DOHH2 (cell line): ENCODE results near the gene CD1D.

Experiments
- H3F3A ChIP-seq: fragments of 200-600 bp; sonication (generic), shearing (Covaris generic); 2 replicates; pipeline ENCODE4 v1.6.0; 2016; ENCODE audit warnings: antibody characterized with exemption, mild to moderate bottlenecking; ENCODE audit not compliant: control insufficient read depth, insufficient read depth
- H3K27ac ChIP-seq: fragments of 200-600 bp; sonication (generic); 2 replicates; pipeline ENCODE4 v1.5.1; 2014; ENCODE audit warnings: low read depth, mild to moderate bottlenecking, low read length, moderate library complexity
- H3K27me3 ChIP-seq: fragments of 200-600 bp; sonication (generic); 2 replicates; pipeline ENCODE4 v1.6.1; 2014; ENCODE audit warnings: mild to moderate bottlenecking, low read length, mixed read lengths; ENCODE audit not compliant: control insufficient read depth
- H3K36me3 ChIP-seq: fragments of 200-600 bp; sonication (generic); 2 replicates; pipeline ENCODE4 v1.6.1; 2014; ENCODE audit warnings: mild to moderate bottlenecking, low read length, moderate library complexity, mixed read lengths; ENCODE audit not compliant: control insufficient read depth
- H3K4me1 ChIP-seq: fragments of 200-600 bp; sonication (generic); 2 replicates; pipeline ENCODE4 v1.6.1; 2014; ENCODE audit warnings: mild to moderate bottlenecking, low read length, mixed read lengths; ENCODE audit not compliant: control insufficient read depth
- H3K4me2 ChIP-seq: fragments of 200-600 bp; sonication (generic); 2 replicates; pipeline ENCODE4 v1.6.0; 2014; ENCODE audit warnings: mild to moderate bottlenecking, low read length, moderate library complexity
- H3K4me3 ChIP-seq: fragments of 200-600 bp; sonication (generic); 2 replicates; pipeline ENCODE4 v1.5.1; 2014; ENCODE audit warnings: mild to moderate bottlenecking, low read length, mixed read lengths
- H3K79me2 ChIP-seq: fragments of 200-600 bp; sonication (generic); 2 replicates; pipeline ENCODE4 v1.6.1; 2014; ENCODE audit warnings: mild to moderate bottlenecking, low read length, mixed read lengths; ENCODE audit not compliant: control insufficient read depth
- H3K9me2 ChIP-seq: fragments of 200-600 bp; sonication (generic); replicated peaks from 2 replicates; pipeline ENCODE4 v1.6.1; 2014; ENCODE audit warnings: mild to moderate bottlenecking, low read length, mixed read lengths; ENCODE audit not compliant: control insufficient read depth
- H3K9me3 ChIP-seq: fragments of 200-600 bp; sonication (generic); 2 replicates; pipeline ENCODE4 v1.6.1; 2014; ENCODE audit warnings: antibody characterized with exemption, low read length, mixed read lengths; ENCODE audit not compliant: control insufficient read depth, insufficient read depth
- H4K20me1 ChIP-seq: fragments of 200-600 bp; sonication (generic); 2 replicates; pipeline ENCODE4 v1.6.0; 2014; ENCODE audit warnings: low read depth, mild to moderate bottlenecking, antibody characterized with exemption, low read length, moderate library complexity; ENCODE audit not compliant: control insufficient read depth, insufficient read depth
- CTCF ChIP-seq: fragments of 200-600 bp; sonication (generic); IDR thresholded peaks from one replicate; pipeline ENCODE4 v1.5.1; 2014; ENCODE audit warnings: antibody characterized with exemption, mild to moderate bottlenecking, low read depth, low read length; ENCODE audit not compliant: poor library complexity, severe bottlenecking
- EZH2phosphoT487 ChIP-seq: fragments of 200-600 bp; sonication (generic); IDR thresholded peaks from 2 replicates; pipeline ENCODE4 v1.6.1; 2017; ENCODE audit warnings: borderline replicate concordance, mild to moderate bottlenecking, antibody characterized with exemption, low read length, moderate library complexity, mixed read lengths

CD1D gene

DNA sequence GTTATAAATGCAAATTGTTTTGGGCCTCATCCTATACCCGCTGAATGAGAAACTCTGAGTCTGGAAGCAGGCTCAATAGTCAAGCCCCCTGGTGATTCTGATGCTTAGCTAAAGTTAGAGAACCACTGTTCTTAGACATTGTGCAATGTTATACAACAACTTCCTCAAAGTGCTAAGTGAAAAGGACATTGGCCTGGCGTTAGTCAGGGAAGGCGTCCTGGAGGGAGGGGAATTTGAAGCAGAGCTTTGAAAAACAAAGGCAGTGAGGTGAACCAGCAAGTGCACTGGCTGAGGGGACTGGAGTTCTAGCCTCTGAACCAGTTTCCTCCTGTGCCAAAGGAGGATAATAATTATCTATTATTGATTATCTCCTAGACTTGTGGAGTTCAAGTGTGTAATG lies 5.1 kb downstream of the CD1D start:
- no peaks in the 10 kb centered on the region for H3K36me3 ChIP-seq
- H3K4me1 ChIP-seq = peaks cover 12% of the 10 kb centered on the region
- H3F3A ChIP-seq = no peaks in the 10 kb centered on the region
- H3K27me3 ChIP-seq = peaks cover 21% of the 10 kb centered on the region
- no peaks in the 10 kb centered on the region for H3K9me3 ChIP-seq
- H3K9me2 ChIP-seq = no peaks in the 10 kb centered on the region
- H4K20me1 ChIP-seq = no peaks in the 10 kb centered on the region
- no peak overlapping the region for H3K4me3 ChIP-seq
- no peak overlapping the region for H3K4me2 ChIP-seq
- H3K27ac ChIP-seq = no peak overlapping the region
- TF ChIP-seq EZH2phosphoT487 (no peak), CTCF (no peak)
- no peaks in the 10 kb centered on the region for H3K79me2 ChIP-seq

DNA sequence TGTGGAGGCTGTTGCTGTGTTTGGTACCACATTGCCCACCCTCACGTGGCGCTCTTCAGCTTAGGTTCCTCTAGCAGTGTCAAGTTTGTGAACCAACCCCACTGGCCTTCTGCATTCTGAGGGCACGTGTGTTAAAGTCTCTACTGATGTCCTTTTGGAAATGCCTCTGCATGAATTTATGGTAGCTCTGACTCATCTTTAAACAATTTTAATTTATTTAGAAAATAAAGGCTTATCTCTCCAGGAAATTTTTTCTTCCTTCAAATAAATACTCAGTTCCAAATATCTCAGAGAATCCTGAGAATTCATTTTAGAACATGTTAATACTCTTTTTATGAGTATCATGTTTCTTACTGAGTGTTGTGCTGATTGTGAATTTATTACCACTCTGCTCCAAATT lies 5.5 kb downstream of the CD1D start:
- Histone ChIP-seq H3K4me2 (no peak overlapping the region), H3F3A (no peaks in the 10 kb centered on the region), H3K4me3 (no peak overlapping the region), H4K20me1 (no peaks in the 10 kb centered on the region), H3K27ac (no peak overlapping the region), H3K9me3 (no peaks in the 10 kb centered on the region), H3K4me1 (peaks cover 8% of the 10 kb centered on the region), H3K36me3 (no peaks in the 10 kb centered on the region), H3K27me3 (peaks cover 17% of the 10 kb centered on the region), H3K9me2 (no peaks in the 10 kb centered on the region), H3K79me2 (no peaks in the 10 kb centered on the region)
- no peak for TF ChIP-seq EZH2phosphoT487
- no peak for TF ChIP-seq CTCF

DNA sequence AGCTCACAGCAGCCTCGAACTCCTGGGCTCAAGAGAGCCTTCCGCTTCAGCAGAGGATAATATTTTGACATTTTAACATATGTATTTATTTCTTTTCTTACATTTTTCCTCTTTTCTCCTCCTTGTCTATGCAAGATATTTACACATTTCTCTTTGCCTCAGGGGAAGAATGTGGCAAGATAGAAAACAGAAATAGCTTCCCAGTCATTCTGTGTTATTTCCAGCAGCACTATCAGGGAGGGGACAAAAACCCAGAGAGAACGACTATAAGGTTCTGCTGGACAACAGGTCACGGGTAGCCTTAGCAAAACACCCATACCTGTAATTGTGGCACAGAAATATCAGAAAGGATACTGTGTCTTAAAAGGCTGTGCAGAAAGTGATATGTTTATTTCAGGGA lies 7.9 kb downstream of the CD1D start:
- H3K27ac ChIP-seq = no peak overlapping the region
- peaks cover 3% of the 10 kb centered on the region; the same call in 1 of the 2 replicates for H3K4me1 ChIP-seq
- H3K79me2 ChIP-seq = no peaks in the 10 kb centered on the region
- no peaks in the 10 kb centered on the region for H4K20me1 ChIP-seq
- peaks cover 3% of the 10 kb centered on the region; the same call in 1 of the 2 replicates for H3K27me3 ChIP-seq
- no peaks in the 10 kb centered on the region for H3K9me2 ChIP-seq
- no peaks in the 10 kb centered on the region; the same call in 1 of the 2 replicates for H3K9me3 ChIP-seq
- H3K36me3 ChIP-seq = no peaks in the 10 kb centered on the region
- TF ChIP-seq CTCF (no peak), EZH2phosphoT487 (no peak)
- H3K4me3 ChIP-seq = no peak overlapping the region
- no peak overlapping the region for H3K4me2 ChIP-seq
- H3F3A ChIP-seq = no peaks in the 10 kb centered on the region

- Histone ChIP-seq H3K27me3 (peaks cover 3% of the 10 kb centered on the region; the same call in 1 of the 2 replicates), H3K79me2 (no peaks in the 10 kb centered on the region), H3K4me3 (no peak overlapping the region), H3K4me2 (no peak overlapping the region), H3F3A (no peaks in the 10 kb centered on the region), H4K20me1 (no peaks in the 10 kb centered on the region), H3K9me3 (no peaks in the 10 kb centered on the region; the same call in 1 of the 2 replicates), H3K36me3 (no peaks in the 10 kb centered on the region), H3K27ac (no peak overlapping the region), H3K4me1 (peaks cover 3% of the 10 kb centered on the region; the same call in 1 of the 2 replicates), H3K9me2 (no peaks in the 10 kb centered on the region)
- no peak for TF ChIP-seq CTCF
- no peak for TF ChIP-seq EZH2phosphoT487
Measured at GRCh38 chr1:158189624-158190023, 8.9 kb downstream of the CD1D start.
